HL-60 (cell line): Measurements from ENCODE around the gene SLC35G1.
A peak's percentile ranks its signal among the peaks of the same experiment; 100 is the strongest.

Experiments used
- DNase-seq, 2 experiments: peaks; one replicate each; pipeline ENCODE4 v3.0.0-alpha.2; 2010 to 2020; ENCODE audit warnings: low read depth in 1 of 2, low spot score in 1 of 2
- H3K27ac ChIP-seq: fragments of 250-450 bp; sonication (Bioruptor Pico); replicated peaks from 2 replicates; pipeline ENCODE4 v1.5.1; 2020; ENCODE audit warnings: mild to moderate bottlenecking, moderate library complexity
- H3K27me3 ChIP-seq: fragments of 250-450 bp; sonication (Bioruptor Pico); 2 replicates; pipeline ENCODE4 v1.5.1; 2021; ENCODE audit warnings: mild to moderate bottlenecking, moderate library complexity; ENCODE audit not compliant: insufficient read depth, poor library complexity, severe bottlenecking
- H3K4me3 ChIP-seq: replicated peaks from 2 replicates; pipeline ENCODE4 v1.5.1; 2011; ENCODE audit warnings: mild to moderate bottlenecking, control low read depth, low read length; ENCODE audit not compliant: insufficient read depth
- CTCF ChIP-seq: IDR thresholded peaks from one replicate; pipeline ENCODE4 v1.5.1; 2011; ENCODE audit warnings: low read length, control low read depth, inconsistent platforms; ENCODE audit not compliant: insufficient read depth
- GABPA ChIP-seq: IDR thresholded peaks from 2 replicates; pipeline ENCODE4 v1.6.1; 2012; ENCODE audit warnings: low read depth
- POLR2AphosphoS5 ChIP-seq: IDR thresholded peaks from 2 replicates; pipeline ENCODE4 v1.6.1; 2012; ENCODE audit warnings: low read depth
- REST ChIP-seq: IDR thresholded peaks from 2 replicates; pipeline ENCODE4 v1.6.1; 2012; ENCODE audit warnings: low read depth; ENCODE audit not compliant: insufficient replicate concordance
- SPI1 ChIP-seq: IDR thresholded peaks from 2 replicates; pipeline ENCODE4 v1.6.1; 2012; ENCODE audit warnings: low read depth, mild to moderate bottlenecking, borderline replicate concordance
- long read RNA-seq: library from polyadenylated mRNA; unstranded; transcript quantifications from one replicate; pipeline ENCODE4 v2.0.0, GENCODE V29; 2020

The SLC35G1 gene
- long read RNA-seq, transcript SLC35G1-203 (3 exons, 3,036 nt): major isoform, 7 of 20 reads
- long read RNA-seq, partial matches to known transcripts: 0 of 20 reads
- long read RNA-seq, other reads (novel, unspliced or antisense): 12 of 20 reads

GRCh38 chr10:93893646-93894515, at the start of gene SLC35G1:
Gene SLC35G1, plus strand, starts transcription at chr10:93893978. Its CDS starts 56 bp downstream, at chr10:93894034.
- Histone ChIP-seq H3K27me3 (no peaks in the 10 kb centered on the region), H3K27ac (peak within 1 kb of the TSS; percentile 51), H3K4me3 (peak within 1 kb of the TSS; percentile 70)
- DNase-seq: peak; percentile 63 to 65
- no peak for TF ChIP-seq GABPA
- TF ChIP-seq POLR2AphosphoS5: peak; percentile 77
- peak; percentile 56 for TF ChIP-seq REST

GRCh38 chr10:93844979-93845626, 48.7 kb upstream of the SLC35G1 start:
- H3K27ac ChIP-seq: no peak overlapping the region
- TF ChIP-seq GABPA: no peak
- TF ChIP-seq REST: no peak
- TF ChIP-seq POLR2AphosphoS5: no peak
- TF ChIP-seq SPI1: no peak
- no peak for TF ChIP-seq CTCF
- H3K4me3 ChIP-seq: no peak overlapping the region
- DNase-seq: no peak
- H3K27me3 ChIP-seq: no peaks in the 10 kb centered on the region

- Histone ChIP-seq H3K27me3 (no peaks in the 10 kb centered on the region), H3K4me3 (no peak overlapping the region), H3K27ac (no peak overlapping the region)
- TF ChIP-seq CTCF (no peak), SPI1 (no peak), GABPA (no peak), POLR2AphosphoS5 (no peak), REST (no peak)
- DNase-seq: no peak
Measured at GRCh38 chr10:93849593-93849992, 44.2 kb upstream of the SLC35G1 start.
